Neural progenitor cell (in vitro differentiated cells): ENCODE data around the gene NECTIN3.

Source experiments
- EZH2 ChIP-seq: fragments of 200-600 bp; sonication (generic); IDR thresholded peaks from 2 replicates; pipeline ENCODE4 v1.6.1; 2017; ENCODE audit warnings: antibody characterized with exemption, mild to moderate bottlenecking, moderate library complexity
- EZH2phosphoT487 ChIP-seq: fragments of 200-600 bp; sonication (generic); IDR thresholded peaks from 2 replicates; pipeline ENCODE4 v1.6.1; 2017; ENCODE audit warnings: antibody characterized with exemption
- TF ChIP-seq, protein P1 (sequence below): fragments of 200-600 bp; sonication (generic); IDR thresholded peaks from 2 replicates; pipeline ENCODE4 v1.5.1; 2017; ENCODE audit warnings: antibody characterized with exemption, mild to moderate bottlenecking

DNA sequence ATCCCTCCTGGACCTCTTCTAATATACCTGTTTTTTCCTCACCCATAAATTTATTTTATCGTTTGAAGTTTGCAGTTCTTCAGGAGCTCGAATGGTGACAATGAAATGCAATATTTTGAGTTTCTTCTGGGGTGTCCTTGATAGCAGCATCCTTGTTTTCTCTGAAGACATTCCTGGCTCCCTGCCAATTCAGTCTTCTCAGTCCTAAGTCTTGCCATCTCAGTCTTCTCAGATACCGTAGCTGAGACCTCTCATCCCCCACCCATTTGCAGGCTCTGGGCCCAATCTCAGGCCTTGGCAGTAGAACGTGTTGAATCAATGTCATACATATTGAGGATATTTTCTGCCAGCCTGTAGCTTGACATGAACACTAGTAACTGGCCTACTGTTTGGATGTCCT, 140.9 kb downstream of the NECTIN3 start:
- TF ChIP-seq, protein P1, sequence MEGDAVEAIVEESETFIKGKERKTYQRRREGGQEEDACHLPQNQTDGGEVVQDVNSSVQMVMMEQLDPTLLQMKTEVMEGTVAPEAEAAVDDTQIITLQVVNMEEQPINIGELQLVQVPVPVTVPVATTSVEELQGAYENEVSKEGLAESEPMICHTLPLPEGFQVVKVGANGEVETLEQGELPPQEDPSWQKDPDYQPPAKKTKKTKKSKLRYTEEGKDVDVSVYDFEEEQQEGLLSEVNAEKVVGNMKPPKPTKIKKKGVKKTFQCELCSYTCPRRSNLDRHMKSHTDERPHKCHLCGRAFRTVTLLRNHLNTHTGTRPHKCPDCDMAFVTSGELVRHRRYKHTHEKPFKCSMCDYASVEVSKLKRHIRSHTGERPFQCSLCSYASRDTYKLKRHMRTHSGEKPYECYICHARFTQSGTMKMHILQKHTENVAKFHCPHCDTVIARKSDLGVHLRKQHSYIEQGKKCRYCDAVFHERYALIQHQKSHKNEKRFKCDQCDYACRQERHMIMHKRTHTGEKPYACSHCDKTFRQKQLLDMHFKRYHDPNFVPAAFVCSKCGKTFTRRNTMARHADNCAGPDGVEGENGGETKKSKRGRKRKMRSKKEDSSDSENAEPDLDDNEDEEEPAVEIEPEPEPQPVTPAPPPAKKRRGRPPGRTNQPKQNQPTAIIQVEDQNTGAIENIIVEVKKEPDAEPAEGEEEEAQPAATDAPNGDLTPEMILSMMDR = no peak
- TF ChIP-seq EZH2 (no peak), EZH2phosphoT487 (no peak)
